ENCODE results near the gene PANK2. TPM values are rescaled to one million over a fixed set of nuclear protein-coding genes. Genes with fewer than 3 reads are reported as not detected.

Gene PANK2
- total RNA-seq, 4 donors from 2014 or later = 22.9 to 48.7 (median 38.2) TPM

GRCh38 chr20:3976511-3976910 lies 87.3 kb downstream of the PANK2 start:
- H3K4me3 ChIP-seq = no peak overlapping the region
- TF ChIP-seq CTCF (IDR thresholded peaks at IDR 0.05) (no peak), EP300 (IDR thresholded peaks at IDR 0.05; ENCODE audit: low read depth) (no peak), POLR2AphosphoS5 (IDR thresholded peaks at IDR 0.05) (no peak), POLR2A (IDR thresholded peaks at IDR 0.05) (no peak)
- no peak for DNase-seq
- WGBS, 2 donors (ENCODE audit: low coverage in 1 of 2) = 41% methylated on average over 2 of the region's 2 CpGs
- H3K4me1 ChIP-seq = peaks cover 0 to 15% (median 0%) of the 10 kb centered on the region in 4 donors
- no peaks in the 10 kb centered on the region for H3K27me3 ChIP-seq
- H3K36me3 ChIP-seq = no peaks in the 10 kb centered on the region
- H3K27ac ChIP-seq = no peak overlapping the region
- in situ Hi-C loops (cut with MboI; ENCODE audit: low pct_ligation_motif_present in 1 of 4, low pct_unique_long_range_greater_than_20kb in 1 of 4, low sequenced_read_pairs in 3 of 4) = no loop called here
- intact Hi-C loops (cut with DNase I; ENCODE audit: low total_unique reads) = no loop called here
- no peaks in the 10 kb centered on the region for H3K9me3 ChIP-seq

Small RNAs within 50 kb of the gene (small RNA-seq; reads per million reads assigned to genes)
- gene MIR103A2 = 0.88 to 3.4 (median 1.4) reads per million in 4 donors

Other genes starting within 250 kb of the PANK2 start
- gene GFRA4, start 226.0 kb upstream of the PANK2 start, total RNA-seq = not detected
- gene ADAM33, start 207.4 kb upstream of the PANK2 start, total RNA-seq = 100 to 1,000 TPM in 1 of 4 donors, 10 to 100 TPM in 3; 15.0 to 150 (median 44.6) TPM
- 10 to 100 TPM in 1 of 4 donors, 1 to 10 TPM in 3; 2.2 to 17.6 (median 7.9) TPM for gene SIGLEC1, start 176.8 kb upstream of the PANK2 start, total RNA-seq
- gene HSPA12B, start 156.7 kb upstream of the PANK2 start, total RNA-seq = 1 to 10 TPM in 3 of 4 donors, under 1 TPM in 1; 0.75 to 4.1 (median 2.7) TPM
- 10 to 100 TPM in 3 of 4 donors, 1 to 10 TPM in 1; 3.0 to 19.9 (median 16.3) TPM for gene ADISSP, start 121.6 kb upstream of the PANK2 start, total RNA-seq
- under 1 TPM in 1 of 4 donors, not detected in 3; 0.14 TPM for gene SPEF1, start 107.9 kb upstream of the PANK2 start, total RNA-seq
- gene CENPB, start 102.6 kb upstream of the PANK2 start, total RNA-seq = 10 to 100 TPM; 66.6 to 83.1 (median 72.8) TPM
- 10 to 100 TPM; 14.1 to 89.4 (median 39.5) TPM for gene CDC25B, start 93.1 kb upstream of the PANK2 start, total RNA-seq
- gene AP5S1, start 68.8 kb upstream of the PANK2 start, total RNA-seq = 10 to 100 TPM in 3 of 4 donors, 1 to 10 TPM in 1; 9.1 to 38.5 (median 17.0) TPM
- gene MAVS, start 42.6 kb upstream of the PANK2 start, total RNA-seq = 100 to 1,000 TPM in 1 of 4 donors, 10 to 100 TPM in 3; 70.3 to 104 (median 81.8) TPM
- 1 to 10 TPM; 3.4 to 4.9 (median 3.9) TPM for gene RNF24, start 126.2 kb downstream of the PANK2 start, total RNA-seq

Data from transverse colon (tissue), 4 donors.